ENCODE data around the gene TANC1. TPM values are rescaled to one million over a fixed set of nuclear protein-coding genes. Genes with fewer than 3 reads are reported as not detected.

TANC1 gene
- total RNA-seq, 4 donors from 2014 or later, result 27.1 to 57.4 (median 55.1) TPM

- H3K27me3 ChIP-seq, result no peaks in the 10 kb centered on the region
- H3K4me3 ChIP-seq, result no peak overlapping the region
- no peaks in the 10 kb centered on the region for H3K36me3 ChIP-seq
- no peak overlapping the region for H3K27ac ChIP-seq
- no peaks in the 10 kb centered on the region for H3K9me3 ChIP-seq
- TF ChIP-seq POLR2A (IDR thresholded peaks at IDR 0.05), result no peak
- TF ChIP-seq, protein P1, sequence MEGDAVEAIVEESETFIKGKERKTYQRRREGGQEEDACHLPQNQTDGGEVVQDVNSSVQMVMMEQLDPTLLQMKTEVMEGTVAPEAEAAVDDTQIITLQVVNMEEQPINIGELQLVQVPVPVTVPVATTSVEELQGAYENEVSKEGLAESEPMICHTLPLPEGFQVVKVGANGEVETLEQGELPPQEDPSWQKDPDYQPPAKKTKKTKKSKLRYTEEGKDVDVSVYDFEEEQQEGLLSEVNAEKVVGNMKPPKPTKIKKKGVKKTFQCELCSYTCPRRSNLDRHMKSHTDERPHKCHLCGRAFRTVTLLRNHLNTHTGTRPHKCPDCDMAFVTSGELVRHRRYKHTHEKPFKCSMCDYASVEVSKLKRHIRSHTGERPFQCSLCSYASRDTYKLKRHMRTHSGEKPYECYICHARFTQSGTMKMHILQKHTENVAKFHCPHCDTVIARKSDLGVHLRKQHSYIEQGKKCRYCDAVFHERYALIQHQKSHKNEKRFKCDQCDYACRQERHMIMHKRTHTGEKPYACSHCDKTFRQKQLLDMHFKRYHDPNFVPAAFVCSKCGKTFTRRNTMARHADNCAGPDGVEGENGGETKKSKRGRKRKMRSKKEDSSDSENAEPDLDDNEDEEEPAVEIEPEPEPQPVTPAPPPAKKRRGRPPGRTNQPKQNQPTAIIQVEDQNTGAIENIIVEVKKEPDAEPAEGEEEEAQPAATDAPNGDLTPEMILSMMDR (IDR thresholded peaks at IDR 0.05), result no peak
- H3K4me1 ChIP-seq, result peaks cover 0 to 7% (median 0%) of the 10 kb centered on the region in 4 donors
- no peak for DNase-seq
These were observed 22.2 kb downstream of the TANC1 start for GRCh38 chr2:158990397-158991214.

- Histone ChIP-seq H3K9me3 (no peaks in the 10 kb centered on the region), H3K27ac (no peak overlapping the region), H3K36me3 (no peaks in the 10 kb centered on the region), H3K4me1 (peaks cover 0 to 7% (median 0%) of the 10 kb centered on the region in 4 donors), H3K27me3 (no peaks in the 10 kb centered on the region), H3K4me3 (no peak overlapping the region)
- no peak for DNase-seq
- TF ChIP-seq, protein P1 (IDR thresholded peaks at IDR 0.05), result no peak
- TF ChIP-seq POLR2A (IDR thresholded peaks at IDR 0.05), result no peak
These were observed 24.6 kb downstream of the TANC1 start for GRCh38 chr2:158993030-158993429.

DNA sequence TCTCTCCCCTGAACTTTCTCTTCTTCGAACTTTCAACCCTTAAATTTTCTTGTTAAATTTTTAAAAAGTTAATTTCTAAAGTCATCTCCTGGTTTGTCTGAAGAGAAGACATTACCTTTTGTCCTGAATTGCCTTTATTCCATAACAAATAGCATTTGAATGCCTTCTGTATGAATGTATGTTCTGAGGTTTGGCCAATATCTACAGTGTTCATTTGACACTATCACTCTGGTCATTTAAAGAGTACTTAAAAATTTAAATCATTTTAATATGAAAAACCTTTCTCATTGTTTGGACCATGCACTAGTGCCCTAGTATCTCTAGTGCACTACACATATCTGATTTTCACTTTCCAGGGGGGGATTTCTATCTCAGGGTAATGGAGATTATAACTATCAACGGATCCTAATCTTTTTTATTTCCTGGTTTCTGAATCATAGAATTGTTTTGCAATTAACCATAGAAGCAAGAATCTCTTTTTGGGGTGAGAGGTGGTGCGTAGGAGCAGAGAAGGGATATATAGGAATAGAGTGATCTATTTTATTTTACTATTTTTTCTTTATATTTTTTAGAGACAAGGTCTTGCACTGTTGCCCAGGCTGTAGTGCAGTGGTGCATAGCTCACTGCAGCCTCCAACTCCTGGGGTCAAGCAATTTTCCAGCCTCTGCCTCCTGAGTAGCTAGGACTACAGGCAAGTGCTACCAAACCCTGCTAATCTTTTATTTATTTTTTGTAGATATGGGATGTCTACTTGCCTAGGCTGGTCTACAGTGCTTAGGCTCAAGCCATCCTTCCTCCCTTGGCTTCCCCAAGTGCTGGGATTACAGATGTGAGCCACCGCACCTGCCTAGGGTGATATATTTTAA, 25.5 kb downstream of the TANC1 start:
- peaks cover 0 to 12% (median 0%) of the 10 kb centered on the region in 4 donors for H3K4me1 ChIP-seq
- no peak overlapping the region for H3K4me3 ChIP-seq
- H3K36me3 ChIP-seq, result no peaks in the 10 kb centered on the region
- no peaks in the 10 kb centered on the region for H3K27me3 ChIP-seq
- TF ChIP-seq POLR2A (IDR thresholded peaks at IDR 0.05), result no peak
- TF ChIP-seq, protein P1 (IDR thresholded peaks at IDR 0.05), result no peak
- no peaks in the 10 kb centered on the region for H3K9me3 ChIP-seq
- no peak overlapping the region for H3K27ac ChIP-seq
- no peak for DNase-seq

- Histone ChIP-seq H3K36me3 (no peaks in the 10 kb centered on the region), H3K27ac (no peak overlapping the region), H3K9me3 (no peaks in the 10 kb centered on the region), H3K4me1 (peaks cover 0 to 16% (median 0%) of the 10 kb centered on the region in 4 donors), H3K27me3 (no peaks in the 10 kb centered on the region), H3K4me3 (no peak overlapping the region)
- no peak for TF ChIP-seq POLR2A (IDR thresholded peaks at IDR 0.05)
- TF ChIP-seq, protein P1 (IDR thresholded peaks at IDR 0.05), result no peak
- DNase-seq, result no peak
These were observed 26.7 kb downstream of the TANC1 start for GRCh38 chr2:158994920-158995676.

DNA sequence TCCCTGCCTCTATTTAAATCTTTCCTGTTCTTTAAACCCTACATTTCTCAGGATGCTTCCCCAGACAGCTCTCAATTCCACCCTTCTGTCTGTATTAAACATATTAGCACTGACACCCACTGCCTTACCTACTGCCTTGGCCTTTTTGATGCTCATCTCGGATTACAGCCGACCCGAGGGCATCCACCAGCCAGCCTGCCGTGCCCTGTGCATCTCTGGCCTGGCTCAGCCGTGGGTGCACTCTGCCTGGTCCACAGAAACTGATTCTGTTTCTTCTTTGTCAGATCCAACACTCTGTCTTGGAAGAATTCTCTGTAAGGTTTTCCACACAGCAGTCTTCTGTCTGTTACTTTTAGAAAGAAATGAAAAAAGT, 27.2 kb downstream of the TANC1 start:
- Histone ChIP-seq H3K27me3 (no peaks in the 10 kb centered on the region), H3K4me1 (peaks cover 0 to 16% (median 0%) of the 10 kb centered on the region in 4 donors), H3K4me3 (no peak overlapping the region), H3K36me3 (no peaks in the 10 kb centered on the region), H3K9me3 (no peaks in the 10 kb centered on the region), H3K27ac (no peak overlapping the region)
- TF ChIP-seq POLR2A (IDR thresholded peaks at IDR 0.05), result no peak
- TF ChIP-seq, protein P1 (IDR thresholded peaks at IDR 0.05), result no peak
- no peak for DNase-seq
